ENCODE measurements around the gene ACP3. TPM values are rescaled to one million over a fixed set of nuclear protein-coding genes. Genes with fewer than 3 reads are reported as not detected.

The ACP3 gene
- total and polyA plus RNA-seq, 2 of the 13 experiments (the other 11 are each of a cell fraction or from before 2014, with no cell fraction given), result not detected

- no peak overlapping the region for H3K4me2 ChIP-seq (ENCODE audit: low read depth, low read length)
These were observed 88.5 kb downstream of the ACP3 start for GRCh38 chr3:132405609-132406299.

More at GRCh38 chr3:132405609-132406299, 88.5 kb downstream of the ACP3 start:
- H3K4me3 ChIP-seq (replicated peaks in 1 of 3; ENCODE audit: insufficient read depth in 1 of 3, low read depth in 2 of 3, low read length in 3 of 3), result no peak overlapping the region
- in situ Hi-C loops (cut with HindIII; ENCODE audit: extremely low pct_ligation_motif_present, low pct_unique_long_range_greater_than_20kb) (no loop called here), intact Hi-C loops (cut with micrococcal nuclease; ENCODE audit: unreplicated experiment) (no loop called here)
- no peaks in the 10 kb centered on the region for H4K20me1 ChIP-seq (ENCODE audit: insufficient read depth, low read length)
- H3K4me1 ChIP-seq (ENCODE audit: insufficient read depth, low read length), result no peaks in the 10 kb centered on the region
- no peaks in the 10 kb centered on the region for H3K79me2 ChIP-seq (ENCODE audit: insufficient read depth, low read length)
- BruUV-seq (replicated peaks), result no TSS peak
- no peak overlapping the region for H2AFZ ChIP-seq (ENCODE audit: low read length)
- FAIRE-seq (no peak), DNase-seq (ENCODE audit: low spot score) (no peak), ATAC-seq (no peak)
- no peak overlapping the region for H3K27ac ChIP-seq (ENCODE audit: extremely low read length, insufficient read depth, low read length)
- TF ChIP-seq NR2F6 (IDR thresholded peaks at IDR 0.05), result no peak
- no peak for TF ChIP-seq NR2F6 (CRISPR knock-in tag; IDR thresholded peaks at IDR 0.05)
- no peak for TF ChIP-seq ARID3A (IDR thresholded peaks at IDR 0.05; ENCODE audit: low read depth, low read length)
- no peak for TF ChIP-seq TP53 (CRISPR knock-in tag; conservative IDR thresholded peaks at IDR 0.05)
- TF ChIP-seq ZNF772 (CRISPR knock-in tag; IDR thresholded peaks at IDR 0.05), result no peak
- TF ChIP-seq THAP8 (CRISPR knock-in tag; IDR thresholded peaks at IDR 0.05; ENCODE audit: borderline replicate concordance), result no peak
- no peak for TF ChIP-seq ZNF225 (CRISPR knock-in tag; IDR thresholded peaks at IDR 0.05)
- TF ChIP-seq ZNF160 (CRISPR knock-in tag; IDR thresholded peaks at IDR 0.05), result no peak
- TF ChIP-seq SNAPC4 (CRISPR knock-in tag; IDR thresholded peaks at IDR 0.05), result no peak
- TF ChIP-seq SNRNP70 (IDR thresholded peaks at IDR 0.05; ENCODE audit: low read depth, low read length), result no peak
- no peak overlapping the region for H3K9ac ChIP-seq (ENCODE audit: insufficient read depth, low read depth, low read length)
- no peaks in the 10 kb centered on the region for H3K36me3 ChIP-seq (replicated peaks in 1 of 2; ENCODE audit: control insufficient read depth in 1 of 2, insufficient read depth in 2 of 2, low read length in 2 of 2)
- ChIA-PET CTCF (ENCODE audit: low intra/inter-chr PET ratio, low total read pairs) (no interaction called here), POLR2A (no interaction called here)
- peaks cover 0 to 13% of the 10 kb centered on the region in 2 experiments; a peak in 2 of 5 replicates for H3K27me3 ChIP-seq (ENCODE audit: control insufficient read depth in 1 of 2, insufficient read depth in 2 of 2, low read length in 2 of 2)
- 19% methylated on average over 4 of the region's 4 CpGs for WGBS (ENCODE audit: low lambda C conversion rate)
- H3K9me3 ChIP-seq (ENCODE audit: low read length), result no peaks in the 10 kb centered on the region

Measured in HepG2 (cell line).